ENCODE measurements around the gene TNFAIP8.

DNA sequence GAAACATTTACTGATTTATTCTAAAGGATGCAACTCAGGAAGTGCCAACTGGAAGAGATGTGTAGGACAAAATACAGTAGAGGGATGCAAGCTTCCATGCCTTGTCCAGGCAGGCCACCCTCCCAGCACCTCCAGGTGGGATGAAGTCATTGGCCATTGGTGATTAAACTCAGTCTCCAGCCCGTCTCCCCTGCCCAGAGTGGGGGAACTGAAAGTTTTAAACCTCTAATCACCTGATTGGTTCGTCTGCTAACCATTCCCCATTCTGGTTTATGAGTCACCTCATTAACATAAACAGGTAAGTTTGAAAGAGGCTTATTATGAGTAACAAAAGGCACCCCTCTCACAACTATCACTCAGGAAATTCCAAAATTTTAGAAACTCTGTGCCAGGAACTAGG lies 8.1 kb downstream of the TNFAIP8 start:
- TF ChIP-seq GATA2 (IDR thresholded peaks at IDR 0.05; ENCODE audit: low read depth, low read length) (no peak), GATA3 (IDR thresholded peaks at IDR 0.05; ENCODE audit: low read depth, low read length) (no peak)
